Loucy (cell line): Measurements from ENCODE around the gene IFITM1.
"Not testable (repeated sequence)": the region's sequence is repeated elsewhere in the genome, so short reads cannot be mapped to it uniquely, and the experiment has no call there.

ENCODE experiments used
- H2AFZ ChIP-seq: fragments of 200-600 bp; sonication (generic); 2 replicates; pipeline ENCODE4 v1.6.0; 2016; ENCODE audit warnings: antibody characterized with exemption, mild to moderate bottlenecking, low read length, moderate library complexity
- H3F3A ChIP-seq: fragments of 200-600 bp; 2 replicates; pipeline ENCODE4 v1.6.0; 2016; ENCODE audit warnings: antibody characterized with exemption, low read depth, mild to moderate bottlenecking
- H3K27me3 ChIP-seq: fragments of 200-600 bp; sonication (generic); 2 replicates; pipeline ENCODE4 v1.6.1; 2014; ENCODE audit warnings: low read length, mild to moderate bottlenecking; ENCODE audit not compliant: insufficient read depth, poor library complexity, severe bottlenecking
- H3K36me3 ChIP-seq: fragments of 200-600 bp; sonication (generic); 2 replicates; pipeline ENCODE4 v1.6.1; 2016; ENCODE audit warnings: low read length; ENCODE audit not compliant: insufficient read depth
- H3K4me1 ChIP-seq: fragments of 200-600 bp; sonication (generic); 2 replicates; pipeline ENCODE4 v1.5.1; 2014; ENCODE audit warnings: low read length, mild to moderate bottlenecking; ENCODE audit not compliant: insufficient read depth, poor library complexity, severe bottlenecking
- H3K4me2 ChIP-seq: fragments of 200-600 bp; sonication (generic); 2 replicates; pipeline ENCODE4 v1.6.0; 2014; ENCODE audit warnings: antibody characterized with exemption, low read length, low read depth, mild to moderate bottlenecking; ENCODE audit not compliant: poor library complexity, severe bottlenecking
- H3K4me3 ChIP-seq: fragments of 200-600 bp; sonication (generic); 2 replicates; pipeline ENCODE4 v1.5.1; 2014; ENCODE audit warnings: low read length, mild to moderate bottlenecking, mixed read lengths; ENCODE audit not compliant: poor library complexity, severe bottlenecking
- H3K79me2 ChIP-seq: fragments of 200-600 bp; sonication (generic); 2 replicates; pipeline ENCODE4 v1.6.1; 2014; ENCODE audit warnings: low read length; ENCODE audit not compliant: insufficient read depth
- H3K9ac ChIP-seq: fragments of 200-600 bp; sonication (generic); 2 replicates; pipeline ENCODE4 v1.6.0; 2014; ENCODE audit warnings: mild to moderate bottlenecking, low read depth, low read length, moderate library complexity; ENCODE audit not compliant: poor library complexity, severe bottlenecking
- H3K9me2 ChIP-seq: fragments of 200-600 bp; sonication (generic); replicated peaks from 2 replicates; pipeline ENCODE4 v1.6.1; 2016; ENCODE audit warnings: low read depth, low read length, mixed read lengths
- H3K9me3 ChIP-seq: fragments of 200-600 bp; sonication (generic); 2 replicates; pipeline ENCODE4 v1.6.1; 2014; ENCODE audit warnings: mild to moderate bottlenecking, antibody characterized with exemption, low read length, low read depth; ENCODE audit not compliant: insufficient read depth
- H4K20me1 ChIP-seq: fragments of 200-600 bp; sonication (generic); 2 replicates; pipeline ENCODE4 v1.6.0; 2014; ENCODE audit warnings: antibody characterized with exemption, low read length, mild to moderate bottlenecking; ENCODE audit not compliant: insufficient read depth, poor library complexity, severe bottlenecking
- CTCF ChIP-seq: fragments of 200-600 bp; sonication (generic); conservative IDR thresholded peaks from 2 replicates; pipeline ENCODE4 v1.5.1; 2014; ENCODE audit warnings: mild to moderate bottlenecking, antibody characterized with exemption, low read length
- EZH2phosphoT487 ChIP-seq: fragments of 200-600 bp; IDR thresholded peaks from 2 replicates; pipeline ENCODE4 v1.6.1; 2018; ENCODE audit warnings: antibody characterized with exemption, mild to moderate bottlenecking, moderate library complexity, borderline replicate concordance

Gene IFITM1

GRCh38 chr11:284105-285020 lies 29.5 kb upstream of the IFITM1 start:
- no peak overlapping the region for H3K4me3 ChIP-seq
- peaks cover 15% of the 10 kb centered on the region; the same call in 1 of the 2 replicates for H3K79me2 ChIP-seq
- no peaks in the 10 kb centered on the region for H3F3A ChIP-seq
- H3K9ac ChIP-seq: no peak overlapping the region
- no peaks in the 10 kb centered on the region for H4K20me1 ChIP-seq
- no peaks in the 10 kb centered on the region for H3K27me3 ChIP-seq
- no peak overlapping the region for H2AFZ ChIP-seq
- H3K4me1 ChIP-seq: peaks cover 22% of the 10 kb centered on the region
- H3K9me3 ChIP-seq: no peaks in the 10 kb centered on the region
- no peaks in the 10 kb centered on the region for H3K36me3 ChIP-seq
- TF ChIP-seq CTCF (no peak), EZH2phosphoT487 (no peak)
- no peaks in the 10 kb centered on the region for H3K9me2 ChIP-seq
- no peak overlapping the region for H3K4me2 ChIP-seq

GRCh38 chr11:285021-285893 lies 28.6 kb upstream of the IFITM1 start:
- Histone ChIP-seq H3F3A (no peaks in the 10 kb centered on the region), H3K9ac (no peak overlapping the region), H3K4me3 (no peak overlapping the region), H2AFZ (no peak overlapping the region), H3K27me3 (no peaks in the 10 kb centered on the region), H3K79me2 (peaks cover 24% of the 10 kb centered on the region; the same call in 1 of the 2 replicates), H3K36me3 (no peaks in the 10 kb centered on the region), H4K20me1 (peaks cover under 1% of the 10 kb centered on the region), H3K9me3 (no peaks in the 10 kb centered on the region), H3K9me2 (no peaks in the 10 kb centered on the region), H3K4me2 (no peak overlapping the region), H3K4me1 (peaks cover 31% of the 10 kb centered on the region)
- TF ChIP-seq EZH2phosphoT487: no peak
- no peak for TF ChIP-seq CTCF

GRCh38 chr11:285894-286220 lies 28.0 kb upstream of the IFITM1 start:
- no peak overlapping the region for H2AFZ ChIP-seq
- H3F3A ChIP-seq: no peaks in the 10 kb centered on the region
- H3K9me3 ChIP-seq: no peaks in the 10 kb centered on the region
- H3K27me3 ChIP-seq: no peaks in the 10 kb centered on the region
- no peaks in the 10 kb centered on the region for H3K9me2 ChIP-seq
- H3K9ac ChIP-seq: no peak overlapping the region
- peaks cover 37% of the 10 kb centered on the region for H3K4me1 ChIP-seq
- H4K20me1 ChIP-seq: peaks cover 3% of the 10 kb centered on the region
- H3K4me2 ChIP-seq: no peak overlapping the region
- H3K79me2 ChIP-seq: peaks cover 30% of the 10 kb centered on the region; the same call in 1 of the 2 replicates
- TF ChIP-seq EZH2phosphoT487 (no peak), CTCF (no peak)
- H3K4me3 ChIP-seq: no peak overlapping the region
- H3K36me3 ChIP-seq: no peaks in the 10 kb centered on the region

- Histone ChIP-seq H3K9ac (peak overlapping the region; percentile 93), H3K4me2 (peak overlapping the region; percentile 97)
These were observed 26.6 kb upstream of the IFITM1 start for GRCh38 chr11:286977-287820.

More at GRCh38 chr11:286977-287820, 26.6 kb upstream of the IFITM1 start:
- not testable (repeated sequence) for H3K36me3 ChIP-seq, H3F3A ChIP-seq, H3K9me2 ChIP-seq, H3K9me3 ChIP-seq, H3K27me3 ChIP-seq, H4K20me1 ChIP-seq
- Histone ChIP-seq H3K79me2 (peaks cover 37% of the 10 kb centered on the region; the same call in 1 of the 2 replicates), H3K4me3 (peak overlapping the region; percentile 93), H3K4me1 (peaks cover 42% of the 10 kb centered on the region), H2AFZ (peak overlapping the region; percentile 82; the same call in 1 of the 2 replicates)
